Measurements from ENCODE around the gene KRT12. TPM values are rescaled to one million over a fixed set of nuclear protein-coding genes. Genes with fewer than 3 reads are reported as not detected.
A peak's percentile ranks its signal among the peaks of the same experiment; 100 is the strongest.

Gene KRT12
- total and polyA plus RNA-seq, 9 of the 15 experiments (the other 6 are each of a cell fraction or from before 2014, with no cell fraction given) = 0.18 to 7.0 (median 2.2) TPM

- TF ChIP-seq REST (IDR thresholded peaks at IDR 0.05; ENCODE audit: borderline replicate concordance) (peak; percentile 98), REST (CRISPR knock-in tag; IDR thresholded peaks at IDR 0.05; ENCODE audit: low read depth) (no peak), ZNF175 (CRISPR knock-in tag; IDR thresholded peaks at IDR 0.05; ENCODE audit: low read depth) (no peak), DEAF1 (CRISPR knock-in tag; IDR thresholded peaks at IDR 0.05) (peak; percentile 86), SRF (CRISPR knock-in tag; IDR thresholded peaks at IDR 0.05) (no peak), JUN (IDR thresholded peaks at IDR 0.05; ENCODE audit: borderline replicate concordance, low read depth, low read length) (peak; percentile 51), JUN (CRISPR knock-in tag; IDR thresholded peaks at IDR 0.05; ENCODE audit: borderline replicate concordance) (no peak)
Measured at GRCh38 chr17:40909351-40909750, 42.3 kb upstream of the KRT12 start (continued).
